ENCODE data around the gene ERC2.

The ERC2 gene

DNA sequence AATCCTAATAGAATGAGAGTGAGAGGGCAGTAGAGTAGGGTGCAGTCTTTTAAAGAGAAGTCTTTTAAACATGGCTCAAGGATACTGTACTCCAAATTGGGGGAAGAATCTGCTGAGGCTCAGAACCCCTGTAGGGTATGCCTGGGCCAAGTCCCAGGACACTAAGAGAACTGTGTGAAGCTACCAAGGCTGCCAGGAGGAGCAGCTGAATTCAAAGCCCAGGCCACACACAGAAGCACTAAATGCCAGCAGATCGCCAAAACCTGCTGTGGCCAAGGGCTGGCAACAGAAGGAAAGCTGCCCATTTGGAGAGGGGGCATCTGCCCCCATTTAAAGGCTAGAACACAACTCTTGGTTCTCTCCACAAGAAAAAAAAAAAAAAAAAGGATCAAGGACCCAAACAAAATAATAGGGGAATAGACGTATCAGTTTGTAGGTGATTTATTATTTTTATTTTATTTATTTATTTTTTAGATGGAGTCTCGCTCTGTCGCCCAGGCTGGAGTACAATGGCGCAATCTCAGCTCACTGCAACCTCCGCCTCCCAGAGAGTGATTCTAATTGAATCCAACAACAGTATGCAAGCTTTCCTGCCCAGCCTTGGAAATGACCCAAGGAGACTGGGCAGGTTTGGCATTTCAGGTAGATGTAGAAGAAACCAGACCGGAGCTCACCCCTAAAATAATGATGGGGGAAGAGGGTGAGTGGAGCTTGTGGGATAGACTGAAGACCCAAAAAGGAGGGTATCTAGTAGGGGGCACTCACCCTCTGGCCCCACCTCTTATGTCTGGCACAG, 702.2 kb downstream of the ERC2 start:
- peak in 1 of 56 donors; percentile 3 for DNase-seq

DNA sequence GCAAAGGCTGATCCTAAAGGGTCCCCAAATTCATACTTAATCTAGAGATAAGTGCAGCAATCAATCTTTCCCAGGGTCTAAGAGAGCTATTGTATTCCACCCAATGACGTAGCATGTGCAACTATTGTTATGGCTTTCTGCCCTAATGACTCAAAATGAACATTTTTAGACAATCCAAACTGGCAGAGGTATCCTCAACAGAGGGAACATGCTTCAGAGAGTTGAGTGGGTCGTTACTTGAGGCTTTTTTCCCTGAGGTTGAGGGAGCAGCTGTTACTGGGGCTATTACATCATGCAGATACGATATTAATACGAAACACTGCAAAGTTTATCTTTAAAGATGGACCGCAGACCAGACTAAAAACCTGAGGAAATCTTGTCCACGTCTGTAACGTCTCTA, 702.9 kb downstream of the ERC2 start:
- no peak for DNase-seq

- no peak for DNase-seq
Observed at GRCh38 chr3:55756976-55757375, 711.3 kb downstream of the ERC2 start.

DNA sequence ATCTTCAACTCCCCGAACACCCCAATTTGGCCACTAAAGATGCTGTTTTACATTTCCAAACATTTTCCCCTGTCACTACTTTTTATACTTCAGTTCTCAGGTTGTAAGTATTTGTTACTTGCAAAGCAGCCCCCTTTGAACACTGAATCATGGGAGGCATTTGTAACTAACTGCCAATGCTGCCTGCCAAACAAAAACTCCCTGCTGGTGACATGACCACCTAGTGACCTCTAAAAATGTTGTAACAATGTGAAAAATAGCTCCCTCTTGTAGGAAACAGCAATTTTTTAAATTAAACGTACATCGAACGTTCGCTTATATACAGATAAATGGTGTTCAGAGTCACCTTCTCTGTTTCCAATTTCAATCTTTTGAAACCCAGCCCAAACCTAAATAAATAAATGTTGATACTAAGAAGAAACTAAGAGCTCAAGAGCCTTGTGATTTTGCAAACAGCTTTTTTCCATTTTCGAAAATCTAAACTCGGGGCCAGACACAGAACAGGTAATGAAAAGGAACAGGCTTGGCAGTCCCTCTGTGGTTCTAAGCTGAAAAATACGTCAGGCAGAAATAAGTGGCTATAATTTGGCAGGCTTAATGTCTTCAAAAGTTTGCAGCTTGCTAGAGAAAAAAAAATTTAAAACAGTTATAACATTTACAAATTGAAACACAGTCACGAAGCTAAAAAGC, 712.6 kb downstream of the ERC2 start:
- DNase-seq, result peak in 1 of 56 donors; percentile 2

- no peak for DNase-seq
Observed at GRCh38 chr3:55752911-55753310, 715.4 kb downstream of the ERC2 start.

DNA sequence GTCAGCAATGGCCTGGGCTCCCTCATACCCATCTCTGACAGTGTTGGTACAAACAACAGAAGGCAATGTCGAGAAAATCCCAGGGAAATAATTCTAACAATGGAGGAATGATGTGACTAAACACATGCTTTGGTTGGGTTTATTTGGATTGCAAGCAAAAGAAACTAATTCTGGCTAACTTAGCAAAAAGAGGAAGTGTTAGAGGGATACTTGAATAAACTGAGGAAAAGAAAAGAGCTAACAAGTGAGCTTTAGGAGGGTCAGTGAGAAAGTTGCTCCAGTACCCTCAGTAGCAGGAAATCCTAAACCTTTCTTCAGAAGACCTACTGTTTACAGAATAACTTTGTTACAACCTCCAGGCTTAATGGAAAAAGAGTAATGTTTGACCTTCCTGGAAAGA, 716.5 kb downstream of the ERC2 start:
- DNase-seq, result no peak

- DNase-seq, result no peak
Observed at GRCh38 chr3:55750525-55750924, 717.7 kb downstream of the ERC2 start.

DNA sequence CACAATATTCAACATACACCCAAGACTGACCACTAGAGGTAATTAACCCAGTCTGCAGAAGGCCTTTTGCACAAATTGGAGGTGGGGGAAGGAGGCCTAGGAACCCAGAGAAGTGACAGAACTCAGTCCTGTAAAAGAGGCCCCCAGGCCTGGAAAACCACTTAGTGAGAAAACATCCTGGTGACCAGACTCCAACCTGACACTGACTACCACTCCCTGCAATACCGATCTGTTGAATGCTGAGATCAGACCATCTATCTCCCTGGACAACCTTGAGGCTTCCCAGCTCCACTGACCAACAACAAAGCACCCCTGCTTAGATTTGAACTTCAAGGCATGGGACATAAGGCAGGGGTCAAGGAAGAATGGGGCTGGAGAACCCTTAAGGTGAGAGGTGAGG, 719.2 kb downstream of the ERC2 start:
- no peak for DNase-seq

GRCh38 chr3:55746808-55747413, 721.4 kb downstream of the ERC2 start:
- no peak for DNase-seq

- DNase-seq, result no peak
Observed at GRCh38 chr3:55742832-55743136, 725.5 kb downstream of the ERC2 start.

DNA sequence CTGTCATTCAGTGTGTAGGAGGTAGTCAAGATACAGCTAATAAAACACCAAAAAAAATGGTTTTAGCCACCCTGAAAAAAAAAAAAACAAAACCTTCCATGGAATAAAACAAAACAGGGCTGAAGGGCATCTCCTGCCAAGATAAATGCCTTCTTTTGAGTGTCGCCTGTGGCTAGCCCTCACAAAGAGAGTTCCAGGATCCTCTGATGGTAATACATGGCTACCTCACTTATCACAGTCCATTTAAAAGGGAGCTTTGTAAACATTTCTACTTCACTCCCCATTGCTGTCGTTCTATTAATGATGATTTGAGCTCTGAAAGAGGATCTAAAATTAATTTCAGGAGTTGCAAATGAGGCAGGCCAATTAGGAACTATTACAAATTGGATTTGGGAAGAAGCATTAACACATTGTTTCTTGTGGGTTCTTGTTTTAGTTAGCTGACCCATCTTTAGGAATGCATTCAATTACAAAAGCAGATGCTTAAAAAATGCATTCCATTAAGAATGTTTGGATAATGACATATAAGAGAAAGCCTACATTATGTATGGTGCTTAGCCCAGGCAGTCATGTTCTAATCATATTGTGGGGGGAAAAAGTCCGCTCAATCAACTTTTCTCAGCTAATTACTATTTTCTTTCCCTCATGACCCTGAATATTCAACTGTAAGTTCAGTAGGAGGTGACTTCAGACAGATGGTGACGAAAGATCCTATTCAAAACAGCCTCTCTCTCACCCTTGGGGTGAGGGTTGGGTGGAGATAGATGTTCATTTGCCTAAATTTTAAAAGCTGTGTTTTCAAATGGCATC, 726.0 kb downstream of the ERC2 start:
- no peak for DNase-seq

DNA sequence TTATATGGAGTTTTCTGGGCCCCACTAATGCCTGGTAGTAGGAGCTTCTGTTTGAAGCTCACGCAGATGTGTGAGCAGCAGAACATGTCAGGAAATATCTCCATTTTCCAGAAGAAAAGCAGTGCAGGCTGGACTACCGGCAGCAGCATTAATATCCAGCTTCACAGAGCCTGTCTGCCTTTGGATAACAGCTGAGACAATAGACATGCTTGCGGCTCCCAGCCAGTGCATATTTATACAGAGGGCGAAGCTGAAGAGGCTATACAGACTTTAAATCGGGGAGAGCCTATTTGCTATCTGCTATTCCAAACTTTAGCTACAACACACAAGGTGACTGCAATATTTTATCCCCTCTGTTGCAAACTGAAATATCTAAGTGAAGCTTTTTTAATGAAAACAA, 731.1 kb downstream of the ERC2 start:
- no peak for DNase-seq

- DNase-seq, result no peak
Observed at GRCh38 chr3:55735976-55736375, 732.3 kb downstream of the ERC2 start.

GRCh38 chr3:55731741-55732140, 736.5 kb downstream of the ERC2 start:
- no peak for DNase-seq

- DNase-seq, result no peak
Observed at GRCh38 chr3:55729546-55729945, 738.7 kb downstream of the ERC2 start.

DNA sequence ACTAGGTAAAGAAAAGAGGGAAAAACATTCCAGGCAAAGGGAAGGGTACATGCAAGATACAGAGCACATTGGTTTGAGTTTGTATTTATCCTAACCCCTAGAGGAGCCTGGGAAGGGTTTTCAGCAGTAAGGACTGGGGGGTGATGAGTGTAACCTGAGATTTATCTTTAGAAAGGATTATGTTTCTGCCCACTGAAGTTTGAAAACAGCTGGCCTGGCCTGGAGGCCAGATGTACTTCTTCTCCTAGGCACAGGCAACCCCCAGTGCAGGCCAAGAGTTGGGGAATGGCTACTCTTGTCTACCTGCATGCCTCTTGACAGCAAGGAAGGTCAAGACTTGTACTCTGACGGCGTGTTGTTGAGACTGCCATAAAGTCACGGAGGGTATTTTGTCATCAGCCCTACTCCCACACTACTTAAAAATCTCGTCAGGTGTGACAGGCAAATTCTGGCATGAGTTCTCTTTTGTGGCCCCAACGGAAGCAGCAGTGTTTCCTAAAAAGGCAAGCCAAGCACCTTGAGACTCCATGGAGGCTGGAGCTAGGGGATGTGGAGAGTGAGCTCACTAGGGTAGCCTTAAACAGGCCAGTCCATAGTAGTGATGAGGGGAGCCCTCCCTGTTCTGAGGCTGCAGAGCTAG, 739.7 kb downstream of the ERC2 start:
- DNase-seq, result no peak

GRCh38 chr3:55726501-55726775, 741.8 kb downstream of the ERC2 start:
- DNase-seq, result no peak

DNA sequence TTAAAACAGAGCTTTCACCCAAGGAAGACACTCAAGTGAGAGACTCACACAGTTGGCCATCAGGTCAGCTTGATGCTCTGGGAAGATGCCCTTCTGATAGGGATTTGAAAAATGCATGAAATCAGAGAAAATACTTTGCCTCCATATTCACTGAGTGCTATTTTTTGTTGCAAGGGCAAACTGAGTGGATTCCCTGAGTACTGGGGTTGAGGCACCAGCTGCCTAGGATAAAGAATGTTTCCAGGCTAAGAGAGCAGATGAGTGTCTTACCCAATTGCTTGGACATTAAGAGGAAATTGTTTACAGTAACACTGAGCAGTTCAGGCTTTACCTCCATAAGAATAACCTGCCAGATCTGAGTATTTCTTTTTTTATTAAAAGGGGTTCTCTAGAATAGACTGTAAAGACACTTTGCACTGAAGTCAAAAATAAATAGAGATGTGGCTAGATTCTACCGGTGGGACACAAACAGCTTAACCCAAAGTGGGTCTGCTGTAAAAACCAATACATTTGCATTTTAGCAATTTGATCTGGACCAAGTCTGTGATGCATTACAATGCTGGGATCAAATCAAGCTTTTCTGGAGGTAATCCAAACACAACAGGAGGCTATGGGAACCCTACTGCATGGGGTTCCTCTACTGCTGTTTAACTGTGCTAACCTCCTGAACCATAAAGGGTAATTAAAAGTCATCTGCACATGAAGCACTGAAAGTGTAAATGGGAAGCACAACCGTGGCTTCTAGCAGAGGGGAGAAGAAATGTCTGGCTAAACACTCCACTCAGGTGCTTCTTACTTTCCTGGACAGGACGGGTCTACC, 742.4 kb downstream of the ERC2 start:
- no peak for DNase-seq

DNA sequence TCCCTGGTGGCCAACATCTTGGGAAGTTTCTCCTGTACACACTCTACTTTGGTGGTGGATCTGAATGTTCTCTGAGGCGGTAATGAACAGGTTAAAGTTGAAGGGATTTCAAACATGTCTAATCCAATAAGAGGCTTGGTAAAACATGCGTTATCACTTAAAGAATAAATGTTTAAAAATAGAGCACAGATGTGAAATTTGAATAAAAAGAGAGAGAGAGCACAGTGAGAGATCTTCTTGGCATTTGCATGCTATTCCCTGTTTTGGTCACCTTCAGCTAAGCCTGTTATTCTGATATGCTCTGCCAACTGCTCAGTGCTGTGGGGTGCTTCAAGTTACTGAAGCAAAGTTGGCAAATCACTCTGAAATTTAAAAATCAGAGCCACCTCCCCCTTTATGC, 743.4 kb downstream of the ERC2 start:
- no peak for DNase-seq

GRCh38 chr3:55724407-55724784, 743.9 kb downstream of the ERC2 start:
- DNase-seq, result no peak
